Ishikawa (cell line): ENCODE results near the gene MBOAT2.

Experiments
- CEBPB ChIP-seq: IDR thresholded peaks from 2 replicates; pipeline ENCODE4 v1.6.1; 2012
- CREB1 ChIP-seq: IDR thresholded peaks from 2 replicates; pipeline ENCODE4 v1.6.1; 2012; ENCODE audit warnings: low read depth
- EGR1 ChIP-seq: IDR thresholded peaks from 2 replicates; pipeline ENCODE4 v1.6.1; 2012
- EP300 ChIP-seq: IDR thresholded peaks from 2 replicates; pipeline ENCODE4 v1.6.1; 2012; ENCODE audit warnings: borderline replicate concordance
- FOXM1 ChIP-seq: IDR thresholded peaks from 2 replicates; pipeline ENCODE4 v1.6.1; 2012; ENCODE audit warnings: low read depth, borderline replicate concordance
- NFIC ChIP-seq: IDR thresholded peaks from 2 replicates; pipeline ENCODE4 v1.6.1; 2012
- RAD21 ChIP-seq: IDR thresholded peaks from 2 replicates; pipeline ENCODE4 v1.6.1; 2012; ENCODE audit warnings: low read depth
- TAF1 ChIP-seq: IDR thresholded peaks from 2 replicates; pipeline ENCODE4 v1.6.1; 2012; ENCODE audit warnings: low read depth, mild to moderate bottlenecking
- TCF12 ChIP-seq: IDR thresholded peaks from 2 replicates; pipeline ENCODE4 v1.6.1; 2012; ENCODE audit warnings: low read depth
- TEAD4 ChIP-seq: IDR thresholded peaks from 2 replicates; pipeline ENCODE4 v1.6.1; 2012
- YY1 ChIP-seq: IDR thresholded peaks from 2 replicates; pipeline ENCODE4 v1.6.1; 2012; ENCODE audit warnings: low read depth
- ZBTB7A ChIP-seq: IDR thresholded peaks from 2 replicates; pipeline ENCODE4 v1.6.1; 2012; ENCODE audit warnings: low read depth
- TF ChIP-seq, protein P1 (sequence below): IDR thresholded peaks from 2 replicates; pipeline ENCODE4 v1.6.1; 2012
- TF ChIP-seq, protein P2 (sequence below): IDR thresholded peaks from 2 replicates; pipeline ENCODE4 v1.6.1; 2012
- TF ChIP-seq, protein P3 (sequence below): IDR thresholded peaks from 2 replicates; pipeline ENCODE4 v1.6.1; 2012; ENCODE audit warnings: low read depth, mild to moderate bottlenecking

MBOAT2 gene

DNA sequence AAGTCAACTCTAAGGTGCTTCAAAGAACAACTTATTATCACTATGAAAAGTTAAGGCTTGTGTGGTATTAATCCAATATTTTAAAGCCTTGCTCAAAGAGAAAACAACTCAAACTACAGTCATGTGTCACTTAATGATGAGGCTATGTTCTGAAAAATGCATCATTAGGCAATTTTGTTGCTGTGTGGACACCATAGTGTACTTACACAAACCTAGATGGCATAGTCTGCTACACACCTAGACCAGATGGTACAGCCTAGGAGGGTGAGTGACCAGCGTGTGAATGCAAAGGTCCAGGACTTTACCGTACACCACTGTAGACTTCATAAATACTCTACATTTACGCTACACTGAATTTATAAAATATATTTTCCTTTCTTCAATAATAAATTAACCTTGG is 3.0 kb downstream of the MBOAT2 start:
- TF ChIP-seq TCF12 = no peak
- TF ChIP-seq RAD21 = no peak
- TF ChIP-seq EGR1 = no peak
- TF ChIP-seq, protein P1, sequence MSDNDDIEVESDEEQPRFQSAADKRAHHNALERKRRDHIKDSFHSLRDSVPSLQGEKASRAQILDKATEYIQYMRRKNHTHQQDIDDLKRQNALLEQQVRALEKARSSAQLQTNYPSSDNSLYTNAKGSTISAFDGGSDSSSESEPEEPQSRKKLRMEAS = no peak
- TF ChIP-seq CEBPB = no peak
- TF ChIP-seq EP300 = no peak
- no peak for TF ChIP-seq TEAD4
- TF ChIP-seq FOXM1 = no peak
- TF ChIP-seq YY1 = no peak
- TF ChIP-seq NFIC = no peak
- TF ChIP-seq ZBTB7A = no peak
- TF ChIP-seq, protein P2, sequence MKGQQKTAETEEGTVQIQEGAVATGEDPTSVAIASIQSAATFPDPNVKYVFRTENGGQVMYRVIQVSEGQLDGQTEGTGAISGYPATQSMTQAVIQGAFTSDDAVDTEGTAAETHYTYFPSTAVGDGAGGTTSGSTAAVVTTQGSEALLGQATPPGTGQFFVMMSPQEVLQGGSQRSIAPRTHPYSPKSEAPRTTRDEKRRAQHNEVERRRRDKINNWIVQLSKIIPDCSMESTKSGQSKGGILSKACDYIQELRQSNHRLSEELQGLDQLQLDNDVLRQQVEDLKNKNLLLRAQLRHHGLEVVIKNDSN = no peak
- no peak for TF ChIP-seq CREB1
- no peak for TF ChIP-seq TAF1
- TF ChIP-seq, protein P3, sequence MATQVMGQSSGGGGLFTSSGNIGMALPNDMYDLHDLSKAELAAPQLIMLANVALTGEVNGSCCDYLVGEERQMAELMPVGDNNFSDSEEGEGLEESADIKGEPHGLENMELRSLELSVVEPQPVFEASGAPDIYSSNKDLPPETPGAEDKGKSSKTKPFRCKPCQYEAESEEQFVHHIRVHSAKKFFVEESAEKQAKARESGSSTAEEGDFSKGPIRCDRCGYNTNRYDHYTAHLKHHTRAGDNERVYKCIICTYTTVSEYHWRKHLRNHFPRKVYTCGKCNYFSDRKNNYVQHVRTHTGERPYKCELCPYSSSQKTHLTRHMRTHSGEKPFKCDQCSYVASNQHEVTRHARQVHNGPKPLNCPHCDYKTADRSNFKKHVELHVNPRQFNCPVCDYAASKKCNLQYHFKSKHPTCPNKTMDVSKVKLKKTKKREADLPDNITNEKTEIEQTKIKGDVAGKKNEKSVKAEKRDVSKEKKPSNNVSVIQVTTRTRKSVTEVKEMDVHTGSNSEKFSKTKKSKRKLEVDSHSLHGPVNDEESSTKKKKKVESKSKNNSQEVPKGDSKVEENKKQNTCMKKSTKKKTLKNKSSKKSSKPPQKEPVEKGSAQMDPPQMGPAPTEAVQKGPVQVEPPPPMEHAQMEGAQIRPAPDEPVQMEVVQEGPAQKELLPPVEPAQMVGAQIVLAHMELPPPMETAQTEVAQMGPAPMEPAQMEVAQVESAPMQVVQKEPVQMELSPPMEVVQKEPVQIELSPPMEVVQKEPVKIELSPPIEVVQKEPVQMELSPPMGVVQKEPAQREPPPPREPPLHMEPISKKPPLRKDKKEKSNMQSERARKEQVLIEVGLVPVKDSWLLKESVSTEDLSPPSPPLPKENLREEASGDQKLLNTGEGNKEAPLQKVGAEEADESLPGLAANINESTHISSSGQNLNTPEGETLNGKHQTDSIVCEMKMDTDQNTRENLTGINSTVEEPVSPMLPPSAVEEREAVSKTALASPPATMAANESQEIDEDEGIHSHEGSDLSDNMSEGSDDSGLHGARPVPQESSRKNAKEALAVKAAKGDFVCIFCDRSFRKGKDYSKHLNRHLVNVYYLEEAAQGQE = no peak

DNA sequence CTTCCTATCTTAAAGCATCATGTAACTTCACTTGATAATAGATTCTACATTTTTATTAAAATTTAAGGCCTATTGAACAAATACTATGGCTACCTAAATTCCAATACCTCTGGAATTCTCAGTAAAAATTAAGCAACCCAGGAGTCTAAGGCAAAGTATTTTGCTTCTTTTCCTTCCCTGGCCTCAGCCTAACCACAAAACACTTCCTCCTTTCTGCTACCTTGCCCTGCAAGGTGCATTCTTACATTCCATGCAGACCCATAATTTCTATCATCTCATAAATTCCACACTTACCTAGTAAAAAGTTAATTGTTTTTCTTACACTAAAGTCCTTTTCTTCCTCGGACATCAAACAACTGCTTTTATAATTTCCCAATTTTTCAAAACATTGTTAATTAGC is 3.7 kb downstream of the MBOAT2 start:
- TF ChIP-seq EP300 = no peak
- no peak for TF ChIP-seq YY1
- no peak for TF ChIP-seq EGR1
- no peak for TF ChIP-seq TAF1
- TF ChIP-seq, protein P3 = no peak
- TF ChIP-seq, protein P2 = no peak
- no peak for TF ChIP-seq TCF12
- no peak for TF ChIP-seq TEAD4
- no peak for TF ChIP-seq RAD21
- no peak for TF ChIP-seq CREB1
- TF ChIP-seq FOXM1 = no peak
- TF ChIP-seq ZBTB7A = no peak
- TF ChIP-seq, protein P1 = no peak
- TF ChIP-seq CEBPB = no peak
- no peak for TF ChIP-seq NFIC

DNA sequence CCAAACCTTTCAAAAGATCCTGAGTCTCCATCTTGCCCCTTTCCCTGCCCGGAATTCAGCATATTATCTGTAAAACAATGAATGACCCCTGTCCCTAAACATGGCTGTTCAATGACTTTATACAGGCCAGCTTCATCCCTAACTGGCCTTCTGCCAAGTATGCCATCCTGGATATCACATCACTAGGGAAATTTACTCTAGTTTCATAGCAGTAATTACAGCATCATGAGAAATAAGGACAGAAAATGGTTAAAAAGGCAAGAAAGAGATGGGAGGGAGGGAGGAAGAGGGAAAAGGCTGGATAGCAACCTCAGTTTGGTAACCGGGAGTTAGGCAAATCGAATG is 4.4 kb downstream of the MBOAT2 start:
- no peak for TF ChIP-seq TAF1
- TF ChIP-seq, protein P1 = no peak

DNA sequence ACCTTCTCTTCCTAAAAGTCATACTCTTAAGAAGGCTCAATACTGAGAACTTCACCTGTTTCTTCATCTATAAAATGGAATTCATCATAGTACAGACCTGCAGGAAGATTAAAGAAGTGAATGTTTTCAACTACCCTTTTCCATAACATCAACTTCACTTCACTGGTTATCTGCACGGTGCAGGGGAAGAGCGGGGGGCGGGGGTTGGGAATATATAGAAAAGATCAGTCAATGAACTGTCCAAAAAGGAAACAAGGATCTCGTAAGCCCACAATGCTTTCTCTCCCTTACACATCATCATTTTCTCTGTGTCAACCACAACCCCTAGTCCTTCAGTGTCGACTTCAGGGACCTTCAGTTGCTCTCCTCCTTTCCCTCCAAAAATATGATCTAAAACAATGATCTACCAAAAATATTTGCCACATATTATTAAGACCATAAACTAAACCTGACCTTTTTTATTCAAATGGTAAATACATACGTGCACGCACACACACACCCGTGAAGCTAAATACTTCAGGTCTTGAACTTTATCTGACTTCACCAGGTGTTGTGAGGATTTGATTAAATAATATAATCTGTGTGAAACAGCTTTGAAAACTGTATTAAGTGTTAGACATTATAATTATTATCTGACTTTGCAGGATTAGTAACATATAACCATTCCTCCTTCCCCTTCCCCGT is 4.9 kb downstream of the MBOAT2 start:
- TF ChIP-seq, protein P2 = no peak
- TF ChIP-seq YY1 = no peak
- TF ChIP-seq, protein P3 = no peak
